ENCODE data around the gene CCR4. TPM values are rescaled to one million over a fixed set of nuclear protein-coding genes. Genes with fewer than 3 reads are reported as not detected.
A peak's percentile ranks its signal among the peaks of the same experiment; 100 is the strongest.

CCR4 gene
- total and polyA plus RNA-seq, 2 of the 13 experiments (the other 11 are each of a cell fraction or from before 2014, with no cell fraction given), result 0.04 to 0.05 TPM

DNA sequence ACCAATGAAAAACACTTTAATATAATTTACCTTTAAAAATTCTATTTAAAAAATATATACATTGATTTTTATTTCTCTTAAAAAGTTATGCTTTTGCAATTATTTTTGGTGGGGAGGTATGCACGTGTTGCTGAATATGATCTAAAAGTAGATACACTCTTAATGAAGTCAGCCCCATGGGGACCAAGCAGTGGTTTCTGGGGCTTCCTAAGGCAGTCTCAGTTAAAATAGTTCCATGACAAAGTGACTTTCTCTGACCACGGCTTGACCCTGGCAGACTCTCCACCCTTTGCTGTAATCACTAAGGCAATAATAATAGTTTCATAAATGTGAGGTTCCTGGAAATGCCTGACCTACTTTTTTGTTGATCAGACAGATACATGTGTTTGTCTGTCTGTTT, 50.4 kb downstream of the CCR4 start:
- no peak overlapping the region for H3K27ac ChIP-seq (ENCODE audit: extremely low read length, insufficient read depth, low read length)
- ChIA-PET CTCF (ENCODE audit: low intra/inter-chr PET ratio, low total read pairs) (no interaction called here), POLR2A (no interaction called here)
- H3K27me3 ChIP-seq (ENCODE audit: control insufficient read depth in 1 of 2, insufficient read depth in 2 of 2, low read length in 2 of 2), result no peaks in the 10 kb centered on the region
- TF ChIP-seq, protein P1, sequence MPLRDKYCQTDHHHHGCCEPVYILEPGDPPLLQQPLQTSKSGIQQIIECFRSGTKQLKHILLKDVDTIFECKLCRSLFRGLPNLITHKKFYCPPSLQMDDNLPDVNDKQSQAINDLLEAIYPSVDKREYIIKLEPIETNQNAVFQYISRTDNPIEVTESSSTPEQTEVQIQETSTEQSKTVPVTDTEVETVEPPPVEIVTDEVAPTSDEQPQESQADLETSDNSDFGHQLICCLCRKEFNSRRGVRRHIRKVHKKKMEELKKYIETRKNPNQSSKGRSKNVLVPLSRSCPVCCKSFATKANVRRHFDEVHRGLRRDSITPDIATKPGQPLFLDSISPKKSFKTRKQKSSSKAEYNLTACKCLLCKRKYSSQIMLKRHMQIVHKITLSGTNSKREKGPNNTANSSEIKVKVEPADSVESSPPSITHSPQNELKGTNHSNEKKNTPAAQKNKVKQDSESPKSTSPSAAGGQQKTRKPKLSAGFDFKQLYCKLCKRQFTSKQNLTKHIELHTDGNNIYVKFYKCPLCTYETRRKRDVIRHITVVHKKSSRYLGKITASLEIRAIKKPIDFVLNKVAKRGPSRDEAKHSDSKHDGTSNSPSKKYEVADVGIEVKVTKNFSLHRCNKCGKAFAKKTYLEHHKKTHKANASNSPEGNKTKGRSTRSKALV (CRISPR knock-in tag; IDR thresholded peaks at IDR 0.05), result no peak
- TF ChIP-seq MAFK (conservative IDR thresholded peaks at IDR 0.05 in 1 of 2, IDR thresholded peaks at IDR 0.05 in 1 of 2; ENCODE audit: low read length in 2 of 2) (no peak), MLLT10 (CRISPR knock-in tag; IDR thresholded peaks at IDR 0.05) (no peak), ZNF138 (CRISPR knock-in tag; IDR thresholded peaks at IDR 0.05; ENCODE audit: low read depth) (no peak)
- no peak overlapping the region for H2AFZ ChIP-seq (ENCODE audit: low read length)
- no peaks in the 10 kb centered on the region for H3K9me3 ChIP-seq (ENCODE audit: low read length)
- in situ Hi-C loops (cut with HindIII; ENCODE audit: extremely low pct_ligation_motif_present, low pct_unique_long_range_greater_than_20kb) (no loop called here), intact Hi-C loops (cut with micrococcal nuclease; ENCODE audit: unreplicated experiment) (loop anchor here (10.0 kb wide), 1 partner anchor 57 kb away; no protein-coding TSS in a partner anchor)
- DNase-seq (ENCODE audit: low spot score) (no peak), FAIRE-seq (no peak), ATAC-seq (no peak)
- no peaks in the 10 kb centered on the region; the same call in 1 of the 2 replicates for H4K20me1 ChIP-seq (ENCODE audit: insufficient read depth, low read length)
- H3K36me3 ChIP-seq (replicated peaks in 1 of 2; ENCODE audit: control insufficient read depth in 1 of 2, insufficient read depth in 2 of 2, low read length in 2 of 2), result 0 out of 5 replicates have a peak, but pooled peaks cover 0 to 3% of the 10 kb centered on the region in 2 experiments
- 94% methylated on average over 2 of the region's 2 CpGs for WGBS (ENCODE audit: low lambda C conversion rate)
- H3K4me1 ChIP-seq (ENCODE audit: insufficient read depth, low read length), result peaks cover 22% of the 10 kb centered on the region
- H3K9ac ChIP-seq (ENCODE audit: insufficient read depth, low read depth, low read length), result no peak overlapping the region
- H3K4me3 ChIP-seq (replicated peaks in 1 of 3; ENCODE audit: insufficient read depth in 1 of 3, low read depth in 2 of 3, low read length in 3 of 3), result no peak overlapping the region
- H3K4me2 ChIP-seq (ENCODE audit: low read depth, low read length), result no peak overlapping the region
- BruUV-seq (replicated peaks), result no TSS peak
- no peaks in the 10 kb centered on the region for H3K79me2 ChIP-seq (ENCODE audit: insufficient read depth, low read length)

DNA sequence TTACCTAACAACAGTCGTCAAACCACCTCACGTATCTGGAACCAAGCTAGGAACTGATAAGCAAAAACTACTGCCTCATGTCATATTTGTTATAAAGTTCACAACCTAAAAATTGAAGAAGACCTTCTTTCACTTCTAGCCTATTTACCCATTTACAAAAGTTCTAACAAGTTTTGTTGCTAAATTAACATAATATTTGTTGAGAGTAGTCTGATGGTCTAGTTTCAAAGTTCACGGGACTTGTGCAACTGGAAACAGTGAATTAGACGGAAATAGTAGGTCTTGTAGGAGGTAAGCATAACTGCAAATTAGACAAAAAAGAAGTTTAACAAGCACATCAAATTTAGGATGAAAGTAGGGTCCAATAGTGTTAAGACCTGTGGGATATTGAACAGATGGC, 51.9 kb downstream of the CCR4 start:
- CTCF ChIA-PET (ENCODE audit: low intra/inter-chr PET ratio, low total read pairs), result no interaction called here
- ATAC-seq (peak; percentile 42; the same call in 2 of the 3 replicates), DNase-seq (ENCODE audit: low spot score) (peak; percentile 47), FAIRE-seq (no peak)
- Histone ChIP-seq H3K4me2 (ENCODE audit: low read depth, low read length) (no peak overlapping the region), H3K36me3 (replicated peaks in 1 of 2; ENCODE audit: control insufficient read depth in 1 of 2, insufficient read depth in 2 of 2, low read length in 2 of 2) (peaks cover under 1 to 9% of the 10 kb centered on the region in 2 experiments; a peak in 2 of 5 replicates), H2AFZ (ENCODE audit: low read length) (no peak overlapping the region), H3K4me3 (replicated peaks in 1 of 3; ENCODE audit: insufficient read depth in 1 of 3, low read depth in 2 of 3, low read length in 3 of 3) (no peak overlapping the region), H3K27ac (ENCODE audit: extremely low read length, insufficient read depth, low read length) (peak overlapping the region; percentile 46), H3K4me1 (ENCODE audit: insufficient read depth, low read length) (peaks cover 29% of the 10 kb centered on the region), H3K9ac (ENCODE audit: insufficient read depth, low read depth, low read length) (no peak overlapping the region), H3K9me3 (ENCODE audit: low read length) (no peaks in the 10 kb centered on the region), H3K27me3 (ENCODE audit: control insufficient read depth in 1 of 2, insufficient read depth in 2 of 2, low read length in 2 of 2) (no peaks in the 10 kb centered on the region), H3K79me2 (ENCODE audit: insufficient read depth, low read length) (no peaks in the 10 kb centered on the region), H4K20me1 (ENCODE audit: insufficient read depth, low read length) (no peaks in the 10 kb centered on the region; the same call in 1 of the 2 replicates)
- intact Hi-C loops (cut with micrococcal nuclease; ENCODE audit: unreplicated experiment), result loop anchor here (10.0 kb wide), 1 partner anchor 59 kb away; no protein-coding TSS in a partner anchor
- in situ Hi-C loops (cut with HindIII; ENCODE audit: extremely low pct_ligation_motif_present, low pct_unique_long_range_greater_than_20kb), result no loop called here
- 54% methylated on average over 4 of the region's 4 CpGs for WGBS (ENCODE audit: low lambda C conversion rate)
- POLR2A ChIA-PET, result no interaction called here
- no TSS peak for BruUV-seq (replicated peaks)
- TF ChIP-seq AHR (CRISPR knock-in tag; IDR thresholded peaks at IDR 0.05) (no peak), ZNF256 (CRISPR knock-in tag; conservative IDR thresholded peaks at IDR 0.05) (no peak), SOX6 (IDR thresholded peaks at IDR 0.05) (no peak), SOX6 (CRISPR knock-in tag; IDR thresholded peaks at IDR 0.05) (no peak), MAF1 (CRISPR knock-in tag; IDR thresholded peaks at IDR 0.05; ENCODE audit: borderline replicate concordance) (no peak), TARDBP (CRISPR knock-in tag; IDR thresholded peaks at IDR 0.05) (0 out of 2 replicates have a peak, but pooled peaks have one; percentile 18), SNAI1 (CRISPR knock-in tag; IDR thresholded peaks at IDR 0.05; ENCODE audit: borderline replicate concordance) (no peak), RARG (CRISPR knock-in tag; IDR thresholded peaks at IDR 0.05; ENCODE audit: low read depth) (no peak), CENPT (CRISPR knock-in tag; IDR thresholded peaks at IDR 0.05; ENCODE audit: low read depth) (no peak)
- TF ChIP-seq, protein P2, sequence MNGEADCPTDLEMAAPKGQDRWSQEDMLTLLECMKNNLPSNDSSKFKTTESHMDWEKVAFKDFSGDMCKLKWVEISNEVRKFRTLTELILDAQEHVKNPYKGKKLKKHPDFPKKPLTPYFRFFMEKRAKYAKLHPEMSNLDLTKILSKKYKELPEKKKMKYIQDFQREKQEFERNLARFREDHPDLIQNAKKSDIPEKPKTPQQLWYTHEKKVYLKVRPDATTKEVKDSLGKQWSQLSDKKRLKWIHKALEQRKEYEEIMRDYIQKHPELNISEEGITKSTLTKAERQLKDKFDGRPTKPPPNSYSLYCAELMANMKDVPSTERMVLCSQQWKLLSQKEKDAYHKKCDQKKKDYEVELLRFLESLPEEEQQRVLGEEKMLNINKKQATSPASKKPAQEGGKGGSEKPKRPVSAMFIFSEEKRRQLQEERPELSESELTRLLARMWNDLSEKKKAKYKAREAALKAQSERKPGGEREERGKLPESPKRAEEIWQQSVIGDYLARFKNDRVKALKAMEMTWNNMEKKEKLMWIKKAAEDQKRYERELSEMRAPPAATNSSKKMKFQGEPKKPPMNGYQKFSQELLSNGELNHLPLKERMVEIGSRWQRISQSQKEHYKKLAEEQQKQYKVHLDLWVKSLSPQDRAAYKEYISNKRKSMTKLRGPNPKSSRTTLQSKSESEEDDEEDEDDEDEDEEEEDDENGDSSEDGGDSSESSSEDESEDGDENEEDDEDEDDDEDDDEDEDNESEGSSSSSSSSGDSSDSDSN (CRISPR knock-in tag; IDR thresholded peaks at IDR 0.05), result no peak
- TF ChIP-seq, protein P3, sequence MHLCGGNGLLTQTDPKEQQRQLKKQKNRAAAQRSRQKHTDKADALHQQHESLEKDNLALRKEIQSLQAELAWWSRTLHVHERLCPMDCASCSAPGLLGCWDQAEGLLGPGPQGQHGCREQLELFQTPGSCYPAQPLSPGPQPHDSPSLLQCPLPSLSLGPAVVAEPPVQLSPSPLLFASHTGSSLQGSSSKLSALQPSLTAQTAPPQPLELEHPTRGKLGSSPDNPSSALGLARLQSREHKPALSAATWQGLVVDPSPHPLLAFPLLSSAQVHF (CRISPR knock-in tag; IDR thresholded peaks at IDR 0.05), result no peak

Data from HepG2 (cell line).